HepG2 (cell line): ENCODE results near the gene BASP1.

Experiments
- POLR2A ChIP-seq, 2 experiments: IDR thresholded peaks; 2 replicates each; pipeline ENCODE4 v1.6.1; 2011; ENCODE audit warnings: low read depth in 2 of 2, low read length in 2 of 2, mild to moderate bottlenecking in 1 of 2, moderate library complexity in 1 of 2; ENCODE audit not compliant: insufficient read depth in 1 of 2
- PRDM10 ChIP-seq: sonication (generic); formaldehyde crosslinking; IDR thresholded peaks from 2 replicates; pipeline ENCODE4 v1.4.0; 2020; ENCODE audit warnings: low read depth, missing genetic modification reagents
- ZNF335 ChIP-seq: sonication (generic); formaldehyde crosslinking; IDR thresholded peaks from 2 replicates; pipeline ENCODE4 v1.4.0; 2020; ENCODE audit warnings: missing genetic modification reagents

- TF ChIP-seq POLR2A (IDR thresholded peaks at IDR 0.05; ENCODE audit: insufficient read depth in 1 of 2, low read depth in 2 of 2, low read length in 2 of 2) (no peak), ZNF335 (no peak), PRDM10 (CRISPR knock-in tag) (no peak)
Measured at GRCh38 chr5:17275289-17276158, 58.1 kb downstream of the BASP1 start.
